T-helper 2 cell treated with Interferon-gamma antibody and Interleukin-4, amounts not matched to agents 100 ng/mL and 5 ng/mL, for 36 hours (primary cell): ENCODE measurements around the gene BSND. TPM values are rescaled to one million over a fixed set of nuclear protein-coding genes. Genes with fewer than 3 reads are reported as not detected.

ENCODE experiments used
- intact Hi-C: fragments of 100-400 bp; cut with micrococcal nuclease; formaldehyde crosslinking; loops from one replicate; pipeline ENCODE4 v1.15.1; 2023
- total RNA-seq: library from RNA; stranded (reverse); gene quantifications from 2 replicates; pipeline ENCODE4 v1.2.3, GENCODE V29; 2022

The BSND gene
- total RNA-seq, 1 donor from 2014 or later = not detected

- intact Hi-C loops = no loop called here
Observed at GRCh38 chr1:55060133-55060999, 61.6 kb downstream of the BSND start.

- intact Hi-C loops = no loop called here
Observed at GRCh38 chr1:55061000-55061705, 62.4 kb downstream of the BSND start.

Other genes starting within 250 kb of the BSND start
- gene PARS2, start 234.4 kb upstream of the BSND start, total RNA-seq = 4.6 and 5.1 TPM in 2 replicates
- gene TTC22, start 197.6 kb upstream of the BSND start, total RNA-seq = 4.5 and 4.6 TPM in 2 replicates
- gene DHCR24, start 111.7 kb upstream of the BSND start, total RNA-seq = 145 TPM in 2 replicates
- not detected in 2 replicates for gene TMEM61, start 18.3 kb upstream of the BSND start, total RNA-seq
- gene PCSK9, start 40.6 kb downstream of the BSND start, total RNA-seq = 0.07 TPM in 2 replicates
- gene USP24, start 216.4 kb downstream of the BSND start, total RNA-seq = 40.9 and 44.2 TPM in 2 replicates